AG04450 (cell line): Measurements from ENCODE around the gene PPAN. TPM values are rescaled to one million over a fixed set of nuclear protein-coding genes. Genes with fewer than 3 reads are reported as not detected.

Source experiments
- CTCF ChIA-PET: fragments of 300-600, 350-600 bp; formaldehyde crosslinking; extraction: SDS; loops from one replicate; lab custom pipeline; 2022; ENCODE audit warnings: antibody characterized with exemption, inconsistent platforms; lab: Charles Lee
- POLR2A ChIA-PET: fragments of 350-600 bp; formaldehyde crosslinking; extraction: SDS; loops from one replicate; lab custom pipeline; 2021; ENCODE audit warnings: antibody characterized with exemption, inconsistent platforms; lab: Yijun Ruan, JAX
- DNase-seq: peaks from one replicate; pipeline ENCODE4 v3.0.0-alpha.2; 2011; ENCODE audit warnings: low read depth, low spot score
- H3K27ac ChIP-seq: one replicate; pipeline ENCODE4 v1.5.1; 2012; ENCODE audit warnings: low read depth, low read length, control low read depth
- H3K27me3 ChIP-seq: one replicate; pipeline ENCODE4 v1.6.0; 2012; ENCODE audit warnings: low read length; ENCODE audit not compliant: control insufficient read depth, insufficient read depth
- H3K4me3 ChIP-seq: 2 replicates; pipeline ENCODE4 v1.5.1; 2011; ENCODE audit warnings: mild to moderate bottlenecking, low read depth, low read length, control low read depth
- H3K9me3 ChIP-seq: 2 replicates; pipeline ENCODE4 v1.5.1; 2012; ENCODE audit warnings: low read length; ENCODE audit not compliant: control insufficient read depth, insufficient read depth
- CTCF ChIP-seq: IDR thresholded peaks from 2 replicates; pipeline ENCODE4 v1.5.1; 2011; ENCODE audit warnings: low read depth, low read length, control low read depth, inconsistent platforms
- polyA plus RNA-seq: library from polyadenylated mRNA; depleted of rRNA; stranded (reverse); fragments of >200 nt; gene quantifications from 2 replicates; pipeline ENCODE4 v1.2.3, GENCODE V29; 2011

PPAN gene
- polyA plus RNA-seq, 1 experiment, result 11.5 TPM

DNA sequence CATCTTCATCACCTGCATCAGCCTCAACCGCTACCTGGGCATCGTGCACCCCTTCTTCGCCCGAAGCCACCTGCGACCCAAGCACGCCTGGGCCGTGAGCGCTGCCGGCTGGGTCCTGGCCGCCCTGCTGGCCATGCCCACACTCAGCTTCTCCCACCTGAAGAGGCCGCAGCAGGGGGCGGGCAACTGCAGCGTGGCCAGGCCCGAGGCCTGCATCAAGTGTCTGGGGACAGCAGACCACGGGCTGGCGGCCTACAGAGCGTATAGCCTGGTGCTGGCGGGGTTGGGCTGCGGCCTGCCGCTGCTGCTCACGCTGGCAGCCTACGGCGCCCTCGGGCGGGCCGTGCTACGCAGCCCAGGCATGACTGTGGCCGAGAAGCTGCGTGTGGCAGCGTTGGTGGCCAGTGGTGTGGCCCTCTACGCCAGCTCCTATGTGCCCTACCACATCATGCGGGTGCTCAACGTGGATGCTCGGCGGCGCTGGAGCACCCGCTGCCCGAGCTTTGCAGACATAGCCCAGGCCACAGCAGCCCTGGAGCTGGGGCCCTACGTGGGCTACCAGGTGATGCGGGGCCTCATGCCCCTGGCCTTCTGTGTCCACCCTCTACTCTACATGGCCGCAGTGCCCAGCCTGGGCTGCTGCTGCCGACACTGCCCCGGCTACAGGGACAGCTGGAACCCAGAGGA lies 7.9 kb downstream of the PPAN start:
- Histone ChIP-seq H3K27me3 (no peaks in the 10 kb centered on the region), H3K27ac (no peak overlapping the region), H3K4me3 (no peak overlapping the region), H3K9me3 (peaks cover 5% of the 10 kb centered on the region; the same call in 1 of the 2 replicates)
- DNase-seq, result no peak
- CTCF ChIA-PET, result interaction anchor here (1.2 kb wide), 1 partner anchor 182 kb away, joined by 3 read pairs; no protein-coding TSS in a partner anchor
- TF ChIP-seq CTCF, result no peak
- POLR2A ChIA-PET, result interaction anchor here (0.6 to 2.8 kb wide), 4 partner anchors 8 to 21 kb away, joined by 3 to 19 read pairs (median 4); partner anchors contain the start of gene PPAN

DNA sequence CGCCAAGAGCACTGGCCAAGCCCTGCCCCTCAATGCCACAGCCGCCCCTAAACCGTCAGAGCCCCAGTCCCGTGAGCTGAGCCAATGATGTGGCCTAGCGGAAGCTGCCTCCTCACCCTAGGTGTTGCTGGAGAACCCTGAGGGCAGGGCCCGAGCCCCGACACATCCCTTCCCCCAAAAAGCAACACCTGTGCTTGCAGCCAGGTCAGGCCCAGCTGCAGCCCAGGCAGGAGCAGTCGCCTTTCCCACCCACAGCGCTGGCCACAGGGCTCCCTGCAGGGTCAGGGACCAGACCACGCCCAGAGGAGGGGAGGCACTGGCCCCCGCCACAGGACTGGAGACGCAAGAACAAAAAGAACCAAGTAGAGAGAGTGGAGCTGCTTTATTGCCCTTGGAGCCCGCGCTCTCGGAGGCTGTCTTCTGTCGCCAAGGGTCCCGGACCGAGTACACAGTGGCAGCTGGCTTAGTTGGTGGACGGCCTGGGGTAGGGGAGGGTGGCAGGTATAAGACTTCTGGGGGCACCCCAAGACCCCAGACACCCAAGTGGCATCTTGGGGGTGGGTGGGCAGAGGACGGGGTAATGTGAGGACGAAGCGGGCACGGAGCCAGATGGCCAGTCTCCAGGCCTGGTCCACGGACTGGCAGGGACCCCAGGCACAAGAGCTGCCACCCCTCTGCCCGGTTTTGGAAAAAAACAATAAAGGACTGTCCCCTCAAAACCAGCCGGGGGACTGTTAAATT lies 8.7 kb downstream of the PPAN start:
- Histone ChIP-seq H3K9me3 (peaks cover 5% of the 10 kb centered on the region; the same call in 1 of the 2 replicates), H3K27ac (no peak overlapping the region), H3K4me3 (no peak overlapping the region), H3K27me3 (no peaks in the 10 kb centered on the region)
- ChIA-PET CTCF (no interaction called here), POLR2A (interaction anchor here (2.8 kb wide), 1 partner anchor 9 kb away, joined by 19 read pairs; the partner anchor contains the start of gene PPAN)
- no peak for TF ChIP-seq CTCF
- DNase-seq, result no peak

DNA sequence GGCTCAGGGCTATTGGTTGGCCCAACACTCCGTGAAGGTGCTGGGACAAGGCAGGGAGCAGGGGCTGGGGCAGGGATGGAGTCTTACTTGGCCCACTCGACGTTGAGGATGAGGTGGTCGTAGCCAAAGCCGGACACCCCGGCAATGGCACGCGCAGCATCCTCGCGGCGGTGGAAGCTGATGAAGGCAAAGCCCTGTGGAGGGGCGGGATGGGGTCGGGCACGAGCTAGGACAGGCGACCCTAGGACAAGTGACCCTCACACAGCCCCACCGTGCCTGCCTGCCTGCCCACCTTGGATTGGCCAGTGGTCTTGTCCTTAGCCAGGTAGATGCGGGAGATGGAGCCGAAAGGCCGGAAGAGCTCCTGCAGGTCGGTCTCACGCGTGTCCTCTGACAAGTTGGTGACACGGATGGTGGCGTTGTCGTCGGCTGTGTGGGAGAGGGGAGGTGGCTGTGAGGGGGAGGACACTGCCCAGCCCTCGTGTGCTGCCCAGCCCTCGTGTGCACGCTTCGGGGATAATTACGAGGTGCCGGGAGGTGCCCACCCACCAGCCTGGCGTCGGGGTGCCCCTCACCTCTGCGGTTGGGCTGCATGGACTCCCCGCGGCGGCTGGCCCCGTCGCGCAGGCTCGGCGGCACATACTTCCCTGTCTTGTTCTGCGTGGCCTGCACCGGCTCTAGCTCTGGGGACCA lies 9.4 kb downstream of the PPAN start:
- Histone ChIP-seq H3K27me3 (no peaks in the 10 kb centered on the region), H3K27ac (no peak overlapping the region), H3K4me3 (no peak overlapping the region), H3K9me3 (peaks cover 5% of the 10 kb centered on the region; the same call in 1 of the 2 replicates)
- CTCF ChIA-PET, result no interaction called here
- POLR2A ChIA-PET, result interaction anchor here (0.5 to 2.8 kb wide), 5 partner anchors 10 to 34 kb away, joined by 4 to 19 read pairs (median 6); partner anchors contain the start of gene PPAN
- no peak for DNase-seq
- no peak for TF ChIP-seq CTCF

GRCh38 chr19:10116085-10116865 lies 10.1 kb downstream of the PPAN start:
- Histone ChIP-seq H3K27me3 (no peaks in the 10 kb centered on the region), H3K9me3 (peaks cover 5% of the 10 kb centered on the region; the same call in 1 of the 2 replicates), H3K4me3 (no peak overlapping the region), H3K27ac (no peak overlapping the region)
- POLR2A ChIA-PET, result interaction anchor here (0.5 to 2.8 kb wide), 6 partner anchors 10 to 285 kb away, joined by 3 to 19 read pairs (median 5); partner anchors contain the start of gene PPAN
- CTCF ChIA-PET, result no interaction called here
- DNase-seq, result no peak
- no peak for TF ChIP-seq CTCF
